Subcutaneous abdominal adipose tissue (tissue), 5 donors: ENCODE measurements around the gene PNPO.

Experiments
- H3K27ac ChIP-seq: one replicate; pipeline ENCODE4 v1.7.0; 2013; ENCODE audit warnings: low read depth, mild to moderate bottlenecking, inconsistent platforms, low read length, moderate library complexity
- H3K27me3 ChIP-seq, 5 donors: one replicate each; pipeline ENCODE4 v1.7.0; 2013; ENCODE audit warnings: low read length in 5 of 5, inconsistent platforms in 1 of 5; ENCODE audit not compliant: control insufficient read depth in 5 of 5, insufficient read depth in 4 of 5
- H3K36me3 ChIP-seq, 5 donors: one replicate each; pipeline ENCODE4 v1.7.0; 2013; ENCODE audit warnings: low read length in 5 of 5; ENCODE audit not compliant: control insufficient read depth in 5 of 5, insufficient read depth in 5 of 5
- H3K4me1 ChIP-seq, 5 donors: one replicate each; pipeline ENCODE4 v1.7.0; 2013; ENCODE audit warnings: low read length in 5 of 5, mild to moderate bottlenecking in 3 of 5, moderate library complexity in 1 of 5; ENCODE audit not compliant: control insufficient read depth in 5 of 5, insufficient read depth in 5 of 5
- H3K4me3 ChIP-seq, 5 donors: one replicate each; pipeline ENCODE4 v1.7.0; 2013; ENCODE audit warnings: low read length in 5 of 5, low read depth in 1 of 5
- H3K9ac ChIP-seq, 5 donors: one replicate each; pipeline ENCODE4 v1.7.0; 2013; ENCODE audit warnings: low read length in 5 of 5, mild to moderate bottlenecking in 4 of 5, moderate library complexity in 3 of 5
- H3K9me3 ChIP-seq, 5 donors: one replicate each; pipeline ENCODE4 v1.7.0; 2013; ENCODE audit warnings: low read length in 5 of 5; ENCODE audit not compliant: control insufficient read depth in 5 of 5
- donor health status: healthy.
- donor health status: healthy.
- donor health status: healthy.
- donor health status: healthy.
- donor health status: healthy.

Gene PNPO

GRCh38 chr17:47993964-47994363 lies 52.6 kb downstream of the PNPO start:
- H3K27me3 ChIP-seq = peaks cover 0 to 8% (median 6%) of the 10 kb centered on the region in 5 donors
- no peak overlapping the region for H3K4me3 ChIP-seq
- H3K27ac ChIP-seq = no peak overlapping the region
- H3K36me3 ChIP-seq = no peaks in the 10 kb centered on the region
- H3K4me1 ChIP-seq = peaks cover 0 to 4% (median 0%) of the 10 kb centered on the region in 5 donors
- H3K9ac ChIP-seq = no peak overlapping the region
- no peaks in the 10 kb centered on the region for H3K9me3 ChIP-seq

DNA sequence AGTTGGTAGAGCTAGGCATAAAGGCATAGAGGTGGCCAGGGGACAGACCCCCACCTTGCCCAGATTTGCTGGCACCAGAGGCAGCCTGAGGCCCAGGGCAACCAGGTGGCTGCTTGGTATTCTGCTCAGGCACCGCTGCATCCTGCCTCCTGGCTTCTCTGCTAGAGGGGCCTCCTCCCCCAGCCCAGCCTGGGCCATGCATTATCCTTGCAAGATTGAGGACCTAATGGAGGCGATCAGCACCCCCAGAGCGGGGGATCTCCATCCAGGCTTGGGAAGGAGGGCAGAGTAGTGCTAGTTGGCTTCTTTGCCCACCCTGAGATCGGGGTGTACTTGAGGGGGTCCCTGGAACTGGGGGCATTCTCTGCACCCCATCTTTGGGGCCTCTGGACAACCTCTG lies 53.4 kb downstream of the PNPO start:
- no peak overlapping the region for H3K27ac ChIP-seq
- no peak overlapping the region for H3K4me3 ChIP-seq
- H3K4me1 ChIP-seq = peaks cover 0 to 4% (median 0%) of the 10 kb centered on the region in 5 donors
- H3K9ac ChIP-seq = no peak overlapping the region
- no peaks in the 10 kb centered on the region for H3K9me3 ChIP-seq
- peaks cover 0 to 8% (median 6%) of the 10 kb centered on the region in 5 donors for H3K27me3 ChIP-seq
- no peaks in the 10 kb centered on the region for H3K36me3 ChIP-seq

DNA sequence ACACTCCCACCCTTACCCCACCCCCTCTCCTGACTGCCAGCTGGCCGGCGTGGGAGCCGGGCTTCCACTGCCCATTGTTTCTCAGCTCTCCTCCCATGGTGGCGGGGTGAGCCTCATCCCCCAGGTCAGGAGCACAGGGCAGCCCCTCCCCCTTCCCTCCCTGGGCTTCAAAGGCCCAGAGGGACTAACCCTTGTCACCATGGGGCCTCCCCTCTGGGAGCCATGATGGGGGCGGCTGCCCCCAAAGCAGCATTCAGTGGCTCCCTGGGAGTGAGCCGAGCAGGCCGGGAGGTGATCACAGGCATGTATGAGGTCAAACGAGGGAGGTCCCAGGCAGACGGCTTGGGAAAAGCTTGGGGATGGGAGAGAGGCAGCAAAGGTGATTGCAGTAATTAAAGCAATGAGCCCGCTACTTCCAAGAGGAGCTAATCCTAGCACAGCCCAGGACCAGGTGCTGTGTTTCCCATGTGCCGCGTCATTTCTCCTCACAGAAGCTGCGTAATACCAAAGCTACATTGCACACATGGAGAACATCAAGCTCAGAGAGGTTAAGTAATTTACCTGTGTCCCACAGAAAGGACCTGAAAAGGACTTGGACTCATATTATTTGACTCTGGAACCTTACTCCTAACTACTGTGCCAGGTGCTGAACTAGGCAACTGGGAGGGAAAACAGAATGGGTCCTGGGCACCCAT lies 54.0 kb downstream of the PNPO start:
- no peak overlapping the region for H3K4me3 ChIP-seq
- no peaks in the 10 kb centered on the region for H3K9me3 ChIP-seq
- no peak overlapping the region for H3K9ac ChIP-seq
- peaks cover 0 to 8% (median 6%) of the 10 kb centered on the region in 5 donors for H3K27me3 ChIP-seq
- peaks cover 0 to 7% (median 0%) of the 10 kb centered on the region in 5 donors for H3K4me1 ChIP-seq
- no peaks in the 10 kb centered on the region for H3K36me3 ChIP-seq
- no peak overlapping the region for H3K27ac ChIP-seq

- Histone ChIP-seq H3K9ac (no peak overlapping the region), H3K27ac (no peak overlapping the region), H3K9me3 (no peaks in the 10 kb centered on the region), H3K36me3 (no peaks in the 10 kb centered on the region), H3K4me1 (peaks cover 0 to 7% (median under 1%) of the 10 kb centered on the region in 5 donors), H3K4me3 (no peak overlapping the region), H3K27me3 (peaks cover 0 to 8% (median 6%) of the 10 kb centered on the region in 5 donors)
Measured at GRCh38 chr17:47996201-47996600, 54.8 kb downstream of the PNPO start.

GRCh38 chr17:47997586-47997985 lies 56.2 kb downstream of the PNPO start:
- Histone ChIP-seq H3K27me3 (peaks cover 0 to 8% (median 6%) of the 10 kb centered on the region in 5 donors), H3K4me1 (peaks cover 6 to 15% (median 12%) of the 10 kb centered on the region in 5 donors), H3K9me3 (no peaks in the 10 kb centered on the region), H3K27ac (no peak overlapping the region), H3K4me3 (no peak overlapping the region), H3K36me3 (no peaks in the 10 kb centered on the region), H3K9ac (no peak overlapping the region)

GRCh38 chr17:47998044-47998443 lies 56.7 kb downstream of the PNPO start:
- H3K27me3 ChIP-seq = peaks cover 0 to 8% (median 6%) of the 10 kb centered on the region in 5 donors
- peaks cover 7 to 19% (median 16%) of the 10 kb centered on the region in 5 donors for H3K4me1 ChIP-seq

More at GRCh38 chr17:47998044-47998443, 56.7 kb downstream of the PNPO start:
- Histone ChIP-seq H3K36me3 (no peaks in the 10 kb centered on the region), H3K9me3 (no peaks in the 10 kb centered on the region), H3K4me3 (no peak overlapping the region), H3K9ac (no peak overlapping the region), H3K27ac (no peak overlapping the region)
